GM12878 (cell line): ENCODE results near the gene RPL5. TPM values are rescaled to one million over a fixed set of nuclear protein-coding genes. Genes with fewer than 3 reads are reported as not detected.

ENCODE experiments used
- ATAC-seq: fragments of 200-7000 bp; cut with Tn5 transposase; 3 replicates; pipeline ENCODE4 v1.9.1; 2020; ENCODE audit warnings: mild to moderate bottlenecking, moderate library complexity
- BruUV-seq: library from RNA; stranded (reverse); fragments of 400-500 nt; replicated peaks from 2 replicates; lab custom pipeline; 2021; lab: Mats Ljungman, UMichigan
- CTCF ChIA-PET: fragments of 300-600 bp; sonication (Branson Sonifier 250); formaldehyde crosslinking; extraction: SDS; loops from one replicate; lab custom pipeline; 2021; ENCODE audit warnings: inconsistent platforms; lab: Yijun Ruan, JAX
- POLR2A ChIA-PET: fragments of 350-600 bp; formaldehyde crosslinking; extraction: SDS; loops from one replicate; lab custom pipeline; 2021; ENCODE audit warnings: inconsistent platforms; lab: Charles Lee
- RAD21 ChIA-PET: fragments of 300-600 bp; sonication (Branson Sonifier 250); formaldehyde crosslinking; loops from one replicate; lab custom pipeline; 2023; ENCODE audit warnings: antibody characterized with exemption; ENCODE audit not compliant: unreplicated experiment; lab: Charles Lee
- SMC1A ChIA-PET: fragments of 300-600 bp; sonication (Branson Sonifier 250); formaldehyde crosslinking; loops from one replicate; lab custom pipeline; 2023; ENCODE audit not compliant: unreplicated experiment, uncharacterized antibody; lab: Charles Lee
- DNase-seq: peaks from one replicate; pipeline ENCODE4 v3.0.0-alpha.2; 2011; ENCODE audit warnings: low read depth, low spot score
- FAIRE-seq: peaks from 3 replicates; lab custom pipeline; 2011; peaks lifted over from hg19 to GRCh38; lab: Jason Lieb, UNC
- H2AFZ ChIP-seq: 2 replicates; pipeline ENCODE4 v1.6.0; 2011; ENCODE audit warnings: low read depth, low read length, control low read depth; ENCODE audit not compliant: control insufficient read depth
- H3K27ac ChIP-seq: 2 replicates; pipeline ENCODE4 v1.5.1; 2011; ENCODE audit warnings: control low read depth; ENCODE audit not compliant: control insufficient read depth, insufficient read depth
- H3K27me3 ChIP-seq, 2 experiments: replicated peaks in 1 of 2; 2 replicates each; pipeline versions ENCODE4 v1.6.0 to v1.6.1; 2011; ENCODE audit warnings: low read length in 1 of 2; ENCODE audit not compliant: control insufficient read depth in 2 of 2, insufficient read depth in 2 of 2
- H3K36me3 ChIP-seq, 2 experiments: 2 replicates each; pipeline ENCODE4 v1.5.1; 2011; ENCODE audit warnings: low read length in 1 of 2; ENCODE audit not compliant: control insufficient read depth in 2 of 2, insufficient read depth in 2 of 2
- H3K4me1 ChIP-seq: 2 replicates; pipeline ENCODE4 v1.6.1; 2011; ENCODE audit warnings: mild to moderate bottlenecking, low read length, moderate library complexity, mixed read lengths; ENCODE audit not compliant: control insufficient read depth, insufficient read depth
- H3K4me2 ChIP-seq: 2 replicates; pipeline ENCODE4 v1.6.0; 2011; ENCODE audit warnings: control low read depth; ENCODE audit not compliant: control insufficient read depth, insufficient read depth
- H3K4me3 ChIP-seq: fragments of 200-600 bp; sonication (generic); 2 replicates; pipeline ENCODE4 v1.5.1; 2016
- H3K79me2 ChIP-seq: 2 replicates; pipeline ENCODE4 v1.6.0; 2011; ENCODE audit warnings: low read length; ENCODE audit not compliant: control insufficient read depth, insufficient read depth
- H3K9ac ChIP-seq: 2 replicates; pipeline ENCODE4 v1.8.0; 2011; ENCODE audit warnings: low read length, control low read depth, mixed read lengths; ENCODE audit not compliant: control insufficient read depth, insufficient read depth
- H3K9me3 ChIP-seq: replicated peaks from 3 replicates; pipeline ENCODE4 v1.5.1; 2011; ENCODE audit warnings: mild to moderate bottlenecking, low read length; ENCODE audit not compliant: control insufficient read depth, insufficient read depth
- H4K20me1 ChIP-seq: 2 replicates; pipeline ENCODE4 v1.6.0; 2011; ENCODE audit not compliant: control insufficient read depth, insufficient read depth
- ATF2 ChIP-seq: IDR thresholded peaks from 2 replicates; pipeline ENCODE4 v1.6.1; 2012; ENCODE audit warnings: low read length, inconsistent platforms
- CEBPZ ChIP-seq: fragments of 150-350 bp; IDR thresholded peaks from 2 replicates; pipeline ENCODE4 v1.6.1; 2016; ENCODE audit warnings: low read depth, low read length
- ELK1 ChIP-seq: IDR thresholded peaks from 2 replicates; pipeline ENCODE4 v1.6.1; 2012; ENCODE audit warnings: low read depth, low read length, improper control_type of control experiment
- GATAD2B ChIP-seq: fragments of 450-650 bp; conservative IDR thresholded peaks from 2 replicates; pipeline ENCODE4 v1.6.1; 2017; ENCODE audit warnings: low read depth, mild to moderate bottlenecking, moderate library complexity
- IKZF2 ChIP-seq, 2 experiments: fragments of 450-650 bp; IDR thresholded peaks; 2 replicates each; pipeline ENCODE4 v1.6.1; 2017; ENCODE audit warnings: mild to moderate bottlenecking in 2 of 2, moderate library complexity in 2 of 2
- IRF5 ChIP-seq: fragments of 450-650 bp; IDR thresholded peaks from 2 replicates; pipeline ENCODE4 v1.6.1; 2017; ENCODE audit warnings: borderline replicate concordance
- KDM1A ChIP-seq: fragments of 200-600 bp; sonication (generic); IDR thresholded peaks from 2 replicates; pipeline ENCODE4 v1.6.1; 2016; ENCODE audit warnings: borderline replicate concordance
- LARP7 ChIP-seq: fragments of 450-650 bp; IDR thresholded peaks from 2 replicates; pipeline ENCODE4 v1.6.1; 2017; ENCODE audit warnings: mild to moderate bottlenecking
- MYB ChIP-seq: fragments of 150-350 bp; IDR thresholded peaks from 2 replicates; pipeline ENCODE4 v1.6.1; 2014; ENCODE audit warnings: mild to moderate bottlenecking, low read depth, low read length, borderline replicate concordance
- NR2C1 ChIP-seq: fragments of 450-650 bp; IDR thresholded peaks from 2 replicates; pipeline ENCODE4 v1.6.1; 2017; ENCODE audit warnings: antibody characterized with exemption, mild to moderate bottlenecking, moderate library complexity
- POU2F2 ChIP-seq: IDR thresholded peaks from 3 replicates; pipeline ENCODE4 v1.6.1; 2011; ENCODE audit warnings: low read depth, mild to moderate bottlenecking, low read length, borderline replicate concordance
- SIX5 ChIP-seq: IDR thresholded peaks from 2 replicates; pipeline ENCODE4 v1.6.1; 2011; ENCODE audit warnings: mild to moderate bottlenecking, low read depth, low read length, moderate library complexity; ENCODE audit not compliant: severe bottlenecking
- SMAD1 ChIP-seq: fragments of 450-650 bp; IDR thresholded peaks from 2 replicates; pipeline ENCODE4 v1.6.1; 2018; ENCODE audit warnings: mild to moderate bottlenecking, low read depth; ENCODE audit not compliant: partially characterized antibody
- SMARCA5 ChIP-seq: fragments of 450-650 bp; IDR thresholded peaks from 2 replicates; pipeline ENCODE4 v1.6.1; 2017; ENCODE audit warnings: mild to moderate bottlenecking
- SPI1 ChIP-seq: IDR thresholded peaks from 2 replicates; pipeline ENCODE4 v1.6.1; 2011; ENCODE audit warnings: low read depth, mild to moderate bottlenecking, low read length, moderate library complexity, borderline replicate concordance; ENCODE audit not compliant: insufficient read depth
- WGBS: methylation state at CpG from one replicate; pipeline ENCODE4 v1.1.6; 2016; ENCODE audit warnings: low lambda C conversion rate; ENCODE audit not compliant: insufficient replicate concordance, insufficient coverage; ENCODE audit errors: missing lambda C conversion rate; 5-methylcytosine and 5-hydroxymethylcytosine counted together
- in situ Hi-C: fragments of 300-500 bp; cut with MboI; formaldehyde crosslinking; loops from 9 replicates; pipeline ENCODE4 v1.14.3; 2018; ENCODE audit warnings: mixed read lengths
- intact Hi-C: fragments of 100-400 bp; cut with micrococcal nuclease; formaldehyde crosslinking; loops from one replicate; pipeline ENCODE4 v1.14.2; 2022; ENCODE audit not compliant: unreplicated experiment
- polyA plus RNA-seq, 11 experiments: library from polyadenylated mRNA; depleted of rRNA in 4 of 11; unstranded in 6 of 11; stranded (reverse) in 5 of 11; fragments of >200 nt; fragmentation: Nextera tagmentation in 4 of 11; fragmentation: Illumina TruSeq in 1 of 11; extraction: Ambion mirVana in 4 of 11; extraction: Trizol in 1 of 11; gene quantifications; 1 replicate in 1 of 11; 2 replicates in 10 of 11; pipeline versions ENCODE4 v1.2.1 to v1.2.3, GENCODE V29; 2011 to 2016; ENCODE audit warnings: inconsistent platforms in 2 of 11, missing spikeins in 2 of 11, low read depth in 1 of 11
- total RNA-seq, 4 experiments: library from RNA; depleted of rRNA in 3 of 4; stranded (reverse); fragments of >200 nt in 3 of 4; fragmentation: Illumina TruSeq in 1 of 4; extraction: Trizol in 1 of 4; gene quantifications; 2 replicates each; pipeline versions ENCODE4 v1.2.1 to v1.2.3, GENCODE V29; 2013 to 2021

RPL5 gene
- total and polyA plus RNA-seq, 10 of the 15 experiments (the other 5 are each of a cell fraction or from before 2014, with no cell fraction given) = 1,685 to 6,047 (median 2,601) TPM

DNA sequence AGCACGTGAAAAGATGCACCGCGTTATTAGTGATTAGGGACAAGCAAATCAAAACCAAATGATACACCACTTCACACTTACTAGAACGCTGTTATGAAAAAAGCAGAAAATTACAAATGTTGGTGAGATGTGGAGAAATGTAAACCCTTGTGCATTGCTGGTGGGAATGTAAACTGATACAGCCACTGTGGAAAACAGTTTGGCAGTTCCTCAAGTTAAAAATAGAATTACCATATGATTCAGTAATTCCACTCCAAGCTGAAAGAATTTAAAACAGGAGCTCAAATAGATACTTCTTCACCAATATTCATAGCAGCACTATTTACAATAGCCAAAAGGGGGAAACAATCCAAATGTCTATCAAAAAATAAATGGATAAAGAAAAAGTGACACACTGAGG lies 36.7 kb upstream of the RPL5 start:
- Histone ChIP-seq H3K79me2 (no peaks in the 10 kb centered on the region), H3K36me3 (no peaks in the 10 kb centered on the region), H3K27me3 (peaks cover 0 to 5% of the 10 kb centered on the region in 2 experiments; a peak in 1 of 4 replicates), H3K9ac (no peak overlapping the region), H3K9me3 (no peaks in the 10 kb centered on the region), H3K4me3 (no peak overlapping the region), H2AFZ (no peak overlapping the region), H3K27ac (no peak overlapping the region), H4K20me1 (no peaks in the 10 kb centered on the region), H3K4me1 (no peaks in the 10 kb centered on the region), H3K4me2 (no peak overlapping the region)
- ChIA-PET CTCF (interaction anchor here (0.6 to 1.5 kb wide), 4 partner anchors 9 to 302 kb away, joined by 3 to 5 read pairs (median 3); no protein-coding TSS in a partner anchor), SMC1A (interaction anchor here (0.9 to 1.1 kb wide), 2 partner anchors 10 to 509 kb away, joined by 3 read pairs; partner anchors contain the start of gene EVI5), RAD21 (interaction anchor here (1.0 kb wide), 1 partner anchor 23 kb away, joined by 3 read pairs; no protein-coding TSS in a partner anchor), POLR2A (no interaction called here)
- intact Hi-C loops (no loop called here), in situ Hi-C loops (no loop called here)
- ATAC-seq (no peak), FAIRE-seq (no peak), DNase-seq (no peak)
- WGBS = 91% methylated on average over 4 of the region's 4 CpGs
- TF ChIP-seq IRF5 (no peak), SPI1 (no peak), SMAD1 (no peak), CEBPZ (no peak), POU2F2 (no peak), KDM1A (no peak), ATF2 (no peak), NR2C1 (no peak), LARP7 (no peak), SMARCA5 (no peak), MYB (no peak), IKZF2 (IDR thresholded peaks at IDR 0.05) (no peak), SIX5 (no peak), GATAD2B (no peak), ELK1 (no peak)
- no TSS peak for BruUV-seq
